Ramos (cell line): ENCODE results near the gene MYDGF.
"Not testable (repeated sequence)": the region's sequence is repeated elsewhere in the genome, so short reads cannot be mapped to it uniquely, and the experiment has no call there.

Source experiments
- in situ Hi-C: fragments of 300-500 bp; cut with MboI; formaldehyde crosslinking; loops from one replicate; pipeline ENCODE4 v1.14.3; 2022; ENCODE audit warnings: low sequenced_read_pairs; ENCODE audit not compliant: unreplicated experiment

MYDGF gene

GRCh38 chr19:4669723-4670480 lies at the start of gene MYDGF:
MYDGF (minus strand) TSS chr19:4670342; CDS start chr19:4670334, 8 bp downstream.
- in situ Hi-C loops = no loop called here

DNA sequence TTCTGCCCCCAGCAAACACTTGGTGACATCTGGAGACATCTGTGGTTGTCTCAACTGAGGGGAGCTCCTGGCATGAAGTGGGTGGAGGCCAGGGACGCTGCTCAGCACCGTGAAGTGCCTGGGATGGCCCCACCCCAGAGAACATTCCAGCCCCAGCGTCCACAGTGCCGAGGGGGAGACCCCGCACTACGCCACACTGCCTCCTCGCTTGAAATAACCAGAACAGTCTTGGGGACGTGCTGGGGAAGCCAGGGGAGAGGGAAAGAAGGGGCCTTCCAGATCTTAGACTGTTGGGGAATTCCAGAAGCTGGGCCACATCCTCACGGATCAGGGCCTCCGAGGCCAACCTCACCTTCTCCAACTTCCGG lies 49.3 kb upstream of the MYDGF start:
- in situ Hi-C loops = no loop called here

DNA sequence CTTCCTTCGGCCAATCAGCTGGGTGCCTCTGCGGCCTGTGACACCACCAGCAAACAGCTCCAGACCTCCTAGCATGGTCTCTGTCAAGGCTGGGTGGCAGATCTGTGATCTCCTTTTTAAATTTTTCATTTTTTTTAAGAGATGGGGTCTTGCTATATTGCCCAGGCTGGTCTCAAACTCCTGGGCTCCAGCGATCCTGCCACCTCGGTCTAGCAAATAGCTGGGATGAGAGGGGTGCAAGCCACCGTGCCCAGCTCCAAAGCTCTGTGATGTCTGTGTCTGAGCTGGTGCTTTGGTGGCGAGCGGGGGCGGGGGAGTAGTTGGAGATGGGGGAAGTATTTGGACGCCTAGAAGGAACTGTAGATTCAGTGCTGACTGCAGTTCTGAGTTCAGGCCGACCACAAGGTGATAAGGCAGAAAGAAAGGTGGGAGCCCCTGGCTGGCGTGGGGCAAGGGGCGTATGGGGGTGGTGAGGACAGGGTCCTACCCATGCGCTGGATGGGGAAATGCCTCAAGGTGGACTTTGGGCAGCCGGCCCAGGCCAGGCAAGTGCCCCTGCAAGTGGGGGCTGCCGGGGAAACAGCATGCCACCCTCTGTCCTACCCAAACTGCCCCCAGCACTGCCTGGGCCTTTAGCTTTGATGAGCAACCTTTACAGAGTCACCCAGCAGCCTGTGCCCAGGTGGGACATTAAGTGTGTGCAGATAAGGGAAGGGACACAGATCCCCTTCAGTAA lies 48.0 kb upstream of the MYDGF start:
- in situ Hi-C loops = no loop called here

DNA sequence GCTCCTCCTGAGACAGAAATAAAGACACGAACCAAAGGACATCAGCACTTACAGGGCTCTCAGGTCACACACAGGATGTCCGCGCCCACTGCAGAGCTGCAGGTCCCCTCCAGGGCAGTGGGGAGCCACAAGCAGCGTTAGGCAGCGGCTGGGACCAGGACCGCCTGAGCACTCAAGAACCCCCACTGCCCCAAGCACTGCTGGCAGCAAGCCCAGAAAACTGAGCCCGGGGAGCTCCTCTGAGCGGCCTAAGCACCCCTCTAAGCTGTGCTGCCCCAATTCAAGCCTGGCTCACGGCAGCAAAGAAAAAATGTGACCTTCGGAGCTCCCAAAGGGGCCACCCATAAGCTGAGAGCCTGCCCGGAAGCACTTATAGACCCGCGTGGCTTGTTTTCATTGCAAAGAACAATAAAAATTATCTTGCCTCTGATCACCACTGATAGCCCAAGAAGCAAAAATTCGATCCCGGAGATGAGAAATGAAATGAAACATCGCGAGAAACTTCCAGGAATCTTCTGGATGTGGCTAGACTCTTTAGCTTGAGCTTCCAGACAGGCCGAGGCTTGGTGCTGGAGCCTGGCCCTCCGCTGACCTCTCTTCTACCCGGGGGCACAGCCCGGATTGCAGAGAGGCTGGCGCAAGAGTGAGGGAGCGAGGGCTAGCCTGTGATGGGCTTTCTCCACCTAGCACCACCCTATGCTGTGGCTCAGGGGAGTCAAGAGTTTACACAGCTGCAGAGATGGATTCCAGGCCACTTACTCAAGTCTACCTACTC lies 47.2 kb upstream of the MYDGF start:
- in situ Hi-C loops = no loop called here

DNA sequence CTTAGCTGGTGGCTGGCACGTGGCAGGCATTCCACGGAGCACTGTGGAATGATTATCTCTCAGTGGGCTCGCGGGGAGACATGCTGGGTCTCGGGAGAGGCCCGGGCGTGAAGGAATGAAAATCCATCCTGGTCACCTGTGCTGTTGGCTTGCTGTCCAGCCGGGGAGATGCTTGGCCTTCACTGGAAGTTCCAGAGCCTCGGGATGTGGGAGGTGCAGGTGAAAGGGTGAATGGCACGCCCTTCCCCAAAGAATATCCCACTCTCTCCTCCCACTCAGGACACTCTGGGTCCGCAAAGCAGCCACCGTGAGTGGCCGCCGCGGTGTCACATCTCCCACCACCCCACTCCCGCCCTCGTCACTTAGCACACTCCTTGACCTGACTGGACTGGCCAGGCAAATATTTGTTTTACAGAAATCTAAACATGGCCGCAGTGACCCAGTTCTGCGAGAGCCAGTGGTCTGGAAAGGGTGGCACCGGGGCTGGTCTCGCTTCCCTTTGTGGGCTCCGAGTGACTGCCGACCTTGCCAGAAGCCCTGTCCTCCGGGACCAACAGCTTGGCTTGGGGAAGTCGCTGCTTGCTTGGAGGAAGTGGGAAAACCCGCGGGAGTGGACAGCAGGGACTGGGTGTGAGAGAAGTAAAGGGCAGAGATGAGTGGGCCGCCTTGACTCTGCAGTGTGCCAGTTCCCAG lies 45.5 kb upstream of the MYDGF start:
- in situ Hi-C loops = no loop called here

GRCh38 chr19:4715178-4715528 lies 45.0 kb upstream of the MYDGF start:
- in situ Hi-C loops = not testable (repeated sequence)

GRCh38 chr19:4714016-4714415 lies 43.9 kb upstream of the MYDGF start:
- in situ Hi-C loops = no loop called here

GRCh38 chr19:4713384-4713951 lies 43.3 kb upstream of the MYDGF start:
- in situ Hi-C loops = no loop called here

- in situ Hi-C loops = no loop called here
Measured at GRCh38 chr19:4712771-4713170, 42.6 kb upstream of the MYDGF start.

- in situ Hi-C loops = no loop called here
Measured at GRCh38 chr19:4711211-4711610, 41.1 kb upstream of the MYDGF start.

GRCh38 chr19:4710281-4710600 lies 40.1 kb upstream of the MYDGF start:
- in situ Hi-C loops = no loop called here

- in situ Hi-C loops = no loop called here
Measured at GRCh38 chr19:4709440-4710280, 39.5 kb upstream of the MYDGF start.

DNA sequence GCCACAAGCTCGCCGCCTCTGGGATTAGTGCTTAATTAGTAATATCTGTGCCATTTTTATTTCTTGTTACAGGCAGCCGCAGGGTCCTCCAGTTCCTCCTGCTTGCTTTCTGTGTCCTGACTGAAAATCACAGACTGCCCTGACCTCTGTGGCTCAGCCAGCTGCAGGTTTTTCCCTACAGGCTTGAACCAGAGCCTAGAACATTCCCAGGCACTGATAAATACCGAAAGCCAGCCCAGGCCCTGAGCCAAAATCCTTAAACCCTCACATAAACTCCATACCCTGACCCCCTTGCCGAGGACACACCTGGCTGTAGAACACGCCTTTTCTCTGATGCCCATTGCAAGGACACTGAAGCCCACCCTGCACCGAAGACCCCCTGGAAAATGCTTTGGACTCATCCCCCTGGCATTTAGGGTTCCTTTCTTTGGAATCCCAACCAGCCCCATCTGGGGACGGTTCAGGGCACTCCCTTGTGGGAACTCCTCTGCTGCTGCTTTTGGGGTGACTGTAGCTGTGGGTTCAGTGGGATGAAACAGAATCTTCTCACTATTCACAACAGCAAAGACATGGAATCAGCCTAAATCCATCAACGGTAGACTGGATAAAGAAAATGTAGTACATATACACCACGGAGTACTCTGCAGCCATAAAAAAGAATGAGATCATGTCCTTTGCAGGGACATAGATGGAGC lies 38.0 kb upstream of the MYDGF start:
- in situ Hi-C loops = no loop called here

DNA sequence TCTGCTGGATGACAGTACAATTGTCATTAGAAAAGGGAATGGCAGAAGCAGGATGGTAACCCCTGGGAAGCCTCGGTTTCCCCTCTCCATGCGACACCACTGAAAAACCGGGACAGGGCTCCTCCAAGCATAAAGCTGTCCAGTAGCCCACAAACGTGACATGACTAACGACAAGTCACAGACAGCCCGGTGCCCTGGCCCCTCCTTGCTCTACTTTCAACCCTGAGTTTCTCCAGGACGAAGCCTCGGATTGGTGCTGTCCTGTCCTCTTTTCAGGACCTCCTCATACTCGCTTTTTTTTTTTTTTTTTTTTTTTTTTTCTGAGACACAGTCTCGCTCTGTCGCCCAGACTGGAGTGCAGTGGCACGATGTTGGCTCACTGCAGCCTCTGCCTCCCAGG lies 37.2 kb upstream of the MYDGF start:
- in situ Hi-C loops = no loop called here

- in situ Hi-C loops = no loop called here
Measured at GRCh38 chr19:4705413-4706131, 35.4 kb upstream of the MYDGF start.

- in situ Hi-C loops = no loop called here
Measured at GRCh38 chr19:4704317-4704673, 34.2 kb upstream of the MYDGF start.

DNA sequence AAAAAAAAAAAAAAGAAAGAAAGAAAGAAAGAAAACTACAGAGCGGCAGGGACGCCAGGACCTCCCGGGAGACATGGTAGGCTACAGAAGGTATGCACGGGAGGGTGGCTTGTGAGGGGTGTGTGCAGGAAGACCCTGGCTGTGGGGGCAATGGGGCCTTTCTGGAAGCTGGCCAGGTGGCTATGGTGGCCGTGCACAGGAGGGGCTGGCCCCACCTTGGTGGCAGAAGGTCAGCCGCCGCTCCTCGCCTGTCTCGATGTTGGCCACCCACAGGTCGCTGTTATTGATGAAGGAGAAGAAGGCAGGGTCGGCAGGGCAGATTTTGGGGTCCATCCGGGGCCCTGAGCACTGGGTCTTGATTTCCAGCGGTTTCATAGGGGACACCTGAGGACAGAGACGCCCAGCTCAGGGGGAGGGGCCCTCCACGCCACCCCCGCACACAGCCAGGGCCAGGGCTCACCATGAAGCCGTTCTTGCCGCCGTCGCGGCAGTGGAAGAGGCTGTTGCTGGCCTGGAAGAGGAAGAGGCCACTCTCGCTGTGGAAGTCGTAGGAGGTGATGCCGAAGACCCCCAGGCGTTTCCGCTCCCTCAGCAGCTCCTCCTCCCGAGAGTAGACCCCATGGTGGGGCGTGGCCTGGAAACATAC lies 33.7 kb upstream of the MYDGF start:
- in situ Hi-C loops = no loop called here

- in situ Hi-C loops = no loop called here
Measured at GRCh38 chr19:4702764-4703163, 32.6 kb upstream of the MYDGF start.
